ENCODE data around the gene TUT1. TPM values are rescaled to one million over a fixed set of nuclear protein-coding genes. Genes with fewer than 3 reads are reported as not detected.

Gene TUT1
- total RNA-seq, 1 donor from 2014 or later: 9.5 TPM

DNA sequence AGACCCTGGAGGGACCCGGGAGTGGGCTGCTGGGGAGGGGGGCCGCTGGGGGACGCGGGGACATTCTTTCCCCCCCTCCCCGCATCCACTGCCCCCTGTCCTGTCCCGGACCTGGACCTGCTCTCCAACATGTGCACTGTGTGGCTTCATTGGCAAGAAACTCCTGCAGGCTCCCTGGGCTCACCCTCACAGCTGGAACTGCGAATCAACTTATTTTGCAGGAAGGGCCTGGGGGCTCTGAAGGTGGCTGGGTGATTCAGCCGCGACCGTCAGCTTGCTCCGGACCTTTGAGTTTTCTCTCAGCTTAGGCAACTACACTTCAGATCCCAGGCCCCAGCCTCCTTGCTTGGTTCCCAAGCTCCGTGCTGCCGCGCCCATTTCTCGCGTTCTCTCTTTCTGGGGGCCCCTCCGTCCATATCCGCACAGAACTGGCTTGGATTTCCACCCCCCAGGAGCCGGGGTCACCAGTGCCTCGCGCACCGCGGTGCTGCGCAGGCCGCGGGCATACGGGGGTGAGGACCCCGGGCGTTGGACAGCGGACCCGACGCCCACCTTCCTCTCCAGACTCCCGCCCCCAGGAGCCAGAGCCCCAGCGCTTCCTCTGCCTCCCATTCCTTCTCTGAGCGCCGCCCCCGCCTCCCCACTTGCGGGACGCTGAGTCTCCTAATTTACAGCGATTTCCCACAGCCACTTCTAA lies 44.2 kb downstream of the TUT1 start:
- peak; percentile 78 for DNase-seq (ENCODE audit: low read depth)

DNA sequence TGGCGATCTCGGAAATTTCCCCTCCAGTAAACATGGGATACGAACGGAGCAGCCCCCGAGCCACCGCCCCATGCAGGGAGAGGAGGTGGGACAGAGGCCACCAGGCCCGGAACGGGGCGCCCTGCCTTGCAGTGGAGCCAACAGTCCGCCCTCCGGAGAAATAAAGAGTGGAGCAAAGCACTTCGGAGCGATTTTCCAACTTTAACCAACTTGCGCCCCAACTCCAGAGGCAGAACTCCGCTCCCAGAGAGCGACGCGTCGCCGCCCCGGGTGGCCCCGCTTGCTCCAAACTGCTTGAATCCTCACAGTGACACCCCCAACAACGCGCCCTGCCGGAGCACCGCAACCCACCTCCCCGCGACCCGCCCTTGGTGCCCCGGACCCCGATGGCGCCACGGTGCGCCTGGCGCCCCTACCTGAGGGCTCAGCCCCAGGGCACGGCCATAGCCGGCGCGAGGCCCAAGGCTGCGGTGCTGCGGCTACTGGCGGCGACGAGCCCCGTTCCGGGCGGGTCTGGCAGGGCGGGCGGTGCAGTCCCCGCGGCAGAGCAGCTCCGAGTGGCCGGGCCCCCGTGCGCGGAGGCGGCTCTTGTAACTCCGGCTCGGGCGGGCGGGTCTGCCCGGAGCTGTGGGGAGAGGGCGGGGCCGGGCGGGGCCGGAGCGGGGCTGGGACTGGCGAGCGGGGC lies 44.9 kb downstream of the TUT1 start, which contains the start of gene AHNAK:
AHNAK (minus strand) TSS at position 563 of the 685 bp plus-strand sequence. CDS start 10,708 bp downstream, outside the sequence.
- TF ChIP-seq, protein P1, sequence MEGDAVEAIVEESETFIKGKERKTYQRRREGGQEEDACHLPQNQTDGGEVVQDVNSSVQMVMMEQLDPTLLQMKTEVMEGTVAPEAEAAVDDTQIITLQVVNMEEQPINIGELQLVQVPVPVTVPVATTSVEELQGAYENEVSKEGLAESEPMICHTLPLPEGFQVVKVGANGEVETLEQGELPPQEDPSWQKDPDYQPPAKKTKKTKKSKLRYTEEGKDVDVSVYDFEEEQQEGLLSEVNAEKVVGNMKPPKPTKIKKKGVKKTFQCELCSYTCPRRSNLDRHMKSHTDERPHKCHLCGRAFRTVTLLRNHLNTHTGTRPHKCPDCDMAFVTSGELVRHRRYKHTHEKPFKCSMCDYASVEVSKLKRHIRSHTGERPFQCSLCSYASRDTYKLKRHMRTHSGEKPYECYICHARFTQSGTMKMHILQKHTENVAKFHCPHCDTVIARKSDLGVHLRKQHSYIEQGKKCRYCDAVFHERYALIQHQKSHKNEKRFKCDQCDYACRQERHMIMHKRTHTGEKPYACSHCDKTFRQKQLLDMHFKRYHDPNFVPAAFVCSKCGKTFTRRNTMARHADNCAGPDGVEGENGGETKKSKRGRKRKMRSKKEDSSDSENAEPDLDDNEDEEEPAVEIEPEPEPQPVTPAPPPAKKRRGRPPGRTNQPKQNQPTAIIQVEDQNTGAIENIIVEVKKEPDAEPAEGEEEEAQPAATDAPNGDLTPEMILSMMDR (IDR thresholded peaks at IDR 0.05; ENCODE audit: insufficient read depth, low read length, severe bottlenecking): no peak
- FAIRE-seq: no peak
- H3K27me3 ChIP-seq (ENCODE audit: control insufficient read depth, insufficient read depth, low read length): no peaks in the 10 kb centered on the region
- H3K4me3 ChIP-seq (ENCODE audit: low read depth, low read length): peak within 1 kb of the TSS; percentile 95
- DNase-seq (ENCODE audit: low read depth): peak; percentile 37
- H3K36me3 ChIP-seq (ENCODE audit: control insufficient read depth, insufficient read depth, low read length): peaks cover 12% of the 10 kb centered on the region

More for the DNA sequence above, 44.2 kb downstream of the TUT1 start:
- Histone ChIP-seq H3K36me3 (ENCODE audit: control insufficient read depth, insufficient read depth, low read length) (peaks cover 11% of the 10 kb centered on the region), H3K4me3 (ENCODE audit: low read depth, low read length) (peak overlapping the region; percentile 95), H3K27me3 (ENCODE audit: control insufficient read depth, insufficient read depth, low read length) (no peaks in the 10 kb centered on the region)
- TF ChIP-seq, protein P1 (IDR thresholded peaks at IDR 0.05; ENCODE audit: insufficient read depth, low read length, severe bottlenecking): no peak
- FAIRE-seq: no peak

DNA sequence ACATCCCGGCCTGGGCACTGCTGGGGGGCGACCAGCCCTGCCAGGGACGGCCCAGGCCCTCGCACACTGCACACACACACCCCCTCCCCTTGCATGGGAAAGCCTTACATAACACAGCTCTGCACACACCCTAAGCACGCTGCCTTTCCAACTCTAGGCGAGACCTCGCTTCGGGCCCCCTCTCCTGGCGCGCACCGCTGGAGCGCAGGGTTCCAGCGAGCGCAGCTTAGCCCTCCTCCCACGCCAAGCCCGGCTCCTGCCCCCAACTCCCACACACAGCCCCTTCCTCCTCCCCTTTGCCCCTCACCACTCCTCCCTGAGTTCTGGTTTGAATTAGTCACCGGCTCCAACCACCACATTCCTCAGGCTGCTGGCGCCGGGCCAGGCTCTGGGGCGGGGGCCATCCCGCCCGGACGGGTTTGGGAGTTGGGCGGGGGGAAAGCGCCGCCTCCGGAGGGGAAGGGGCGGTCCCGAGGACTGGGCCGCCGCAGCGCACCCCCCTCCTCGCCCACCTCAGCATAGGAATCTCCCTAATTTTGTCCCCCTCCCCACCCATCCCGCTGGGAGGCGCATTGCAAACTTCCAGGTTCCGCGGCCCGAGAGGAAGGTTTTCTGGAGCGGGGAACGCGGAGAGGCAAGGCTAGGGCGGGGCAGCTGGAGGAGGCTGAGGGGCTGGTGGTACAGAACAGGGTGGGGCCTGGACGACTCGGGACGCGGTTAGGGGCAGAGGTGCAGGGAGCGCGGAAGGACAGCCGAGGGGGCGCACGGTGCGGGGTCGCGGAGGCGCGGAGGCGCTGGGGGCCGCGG lies 45.7 kb downstream of the TUT1 start:
- FAIRE-seq (no peak), DNase-seq (ENCODE audit: low read depth) (peak; percentile 74)

DNA sequence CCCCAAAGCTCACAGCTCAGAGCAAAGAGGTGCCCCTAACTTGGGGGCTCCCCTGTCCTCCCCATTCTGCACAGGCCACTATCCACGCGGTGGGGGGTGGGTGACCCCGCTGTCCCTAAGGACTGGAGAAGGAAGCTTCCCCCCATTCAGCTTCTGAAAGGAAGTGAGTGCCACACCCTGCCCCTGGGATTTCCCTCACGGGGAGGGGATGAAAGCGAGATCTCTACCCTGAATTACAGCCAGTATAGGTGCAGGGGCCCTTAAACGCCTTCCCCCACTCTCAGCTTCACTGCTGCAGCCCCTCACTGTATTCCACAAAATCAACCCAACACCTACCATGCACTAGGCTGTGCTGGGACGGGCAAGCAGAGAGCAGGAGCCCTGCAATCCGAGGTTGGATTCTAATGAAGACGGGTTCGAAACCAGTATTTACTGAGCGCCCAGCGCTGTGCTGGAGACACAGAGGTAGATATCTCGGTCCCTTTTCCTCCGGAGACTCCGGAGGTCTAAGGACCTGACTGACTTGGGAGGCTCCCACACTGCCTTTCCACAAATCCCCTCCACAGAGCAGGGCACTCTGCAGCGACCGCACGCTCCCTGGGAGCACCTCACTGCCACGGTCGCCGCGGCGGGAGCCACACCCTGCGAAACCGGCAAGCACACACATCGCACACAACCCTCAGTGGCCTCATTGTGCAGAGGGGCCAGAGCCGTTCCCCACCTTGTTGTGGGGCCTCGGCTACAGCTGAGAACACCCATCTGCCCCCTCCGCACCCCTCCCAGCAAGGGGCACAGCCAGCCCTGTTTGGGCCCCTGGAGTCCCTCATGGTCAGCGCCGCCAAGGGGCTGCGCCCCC lies 46.5 kb downstream of the TUT1 start:
- peak; percentile 15 for DNase-seq (ENCODE audit: low read depth)
- H3K4me3 ChIP-seq (ENCODE audit: low read depth, low read length): peak overlapping the region; percentile 95
- H3K36me3 ChIP-seq (ENCODE audit: control insufficient read depth, insufficient read depth, low read length): peaks cover 12% of the 10 kb centered on the region
- no peaks in the 10 kb centered on the region for H3K27me3 ChIP-seq (ENCODE audit: control insufficient read depth, insufficient read depth, low read length)
- FAIRE-seq: no peak
- TF ChIP-seq, protein P1 (IDR thresholded peaks at IDR 0.05; ENCODE audit: insufficient read depth, low read length, severe bottlenecking): no peak

More for the DNA sequence above, 45.7 kb downstream of the TUT1 start:
- TF ChIP-seq, protein P1 (IDR thresholded peaks at IDR 0.05; ENCODE audit: insufficient read depth, low read length, severe bottlenecking): peak; percentile 5
- Histone ChIP-seq H3K4me3 (ENCODE audit: low read depth, low read length) (peak overlapping the region; percentile 95), H3K36me3 (ENCODE audit: control insufficient read depth, insufficient read depth, low read length) (peaks cover 12% of the 10 kb centered on the region), H3K27me3 (ENCODE audit: control insufficient read depth, insufficient read depth, low read length) (no peaks in the 10 kb centered on the region)
